HG03575 (cell line): ENCODE results near the gene INPP4A.

Source experiments
- ATAC-seq: cut with Tn5 transposase; IDR thresholded peaks from one replicate; pipeline ENCODE4 v1.9.1; 2021; ENCODE audit not compliant: unreplicated experiment, insufficient number of reproducible peaks, low FRiP score; ENCODE audit errors: extremely low read depth

Gene INPP4A

DNA sequence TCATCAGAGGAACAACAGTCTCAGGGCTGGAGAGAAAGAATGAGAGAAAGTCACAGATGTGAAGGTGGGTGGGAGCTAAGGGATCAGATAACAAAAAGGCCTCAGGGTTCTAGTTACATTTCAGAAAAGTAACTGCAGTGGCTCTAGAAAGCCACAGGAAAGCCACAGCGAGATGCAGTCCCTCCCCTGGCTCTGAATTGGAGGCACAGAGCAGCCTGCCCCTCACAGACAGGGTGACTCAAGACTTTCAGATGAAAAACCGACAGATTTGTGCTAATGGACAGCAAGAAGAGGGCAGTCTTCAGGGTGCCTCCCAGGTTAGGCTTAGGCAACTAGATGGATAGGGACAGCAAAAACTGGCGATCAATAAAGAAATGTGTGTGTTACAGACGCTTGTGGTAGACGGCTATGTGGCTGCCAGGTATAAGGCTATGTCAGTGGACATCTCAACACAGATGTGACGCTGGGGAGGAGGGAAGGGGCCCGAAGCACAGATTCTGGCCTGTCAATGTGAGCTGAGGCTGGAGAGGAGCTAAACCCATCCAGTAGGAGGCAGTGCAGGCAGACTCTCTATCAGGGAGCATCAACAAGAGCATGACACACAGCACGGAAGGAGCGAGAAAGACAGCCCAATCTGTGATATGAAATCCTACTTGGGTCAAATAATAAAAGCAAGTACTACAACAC, 189.9 kb downstream of the INPP4A start:
- ATAC-seq, result no peak

DNA sequence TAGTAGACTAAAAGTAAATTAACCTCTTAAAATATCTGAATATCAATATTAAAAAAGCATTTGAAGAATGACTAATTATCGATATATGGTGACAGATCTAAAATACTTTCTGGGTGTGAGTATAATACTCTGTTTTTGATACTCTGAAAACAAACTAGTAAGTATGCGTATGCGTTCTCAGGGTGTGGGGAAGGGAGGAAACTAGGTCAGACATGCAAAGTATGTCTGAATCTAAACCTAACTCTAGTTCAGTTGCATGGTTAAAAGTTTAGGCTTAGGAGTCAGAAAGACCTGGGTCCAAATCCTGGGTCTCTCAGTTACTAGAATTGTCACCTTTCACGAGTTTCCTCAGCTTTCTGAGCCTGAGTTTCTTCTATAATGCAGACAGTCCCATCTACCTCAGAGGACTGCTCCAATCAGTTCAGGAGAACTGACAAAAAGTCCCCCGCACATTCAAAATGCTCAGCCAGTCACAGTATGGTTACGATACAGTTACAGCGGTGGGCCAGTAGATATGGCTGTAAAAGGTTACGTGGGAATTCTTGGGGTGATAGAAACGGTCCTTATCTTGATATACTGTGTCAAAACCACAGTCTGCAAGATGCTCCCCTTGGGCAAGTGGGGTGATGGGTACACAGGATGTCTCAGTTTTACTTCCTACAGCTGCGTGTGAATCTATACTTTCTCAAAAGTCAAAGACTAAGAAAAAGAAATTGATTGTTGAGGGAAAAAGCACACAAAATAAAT, 192.9 kb downstream of the INPP4A start:
- ATAC-seq, result no peak

DNA sequence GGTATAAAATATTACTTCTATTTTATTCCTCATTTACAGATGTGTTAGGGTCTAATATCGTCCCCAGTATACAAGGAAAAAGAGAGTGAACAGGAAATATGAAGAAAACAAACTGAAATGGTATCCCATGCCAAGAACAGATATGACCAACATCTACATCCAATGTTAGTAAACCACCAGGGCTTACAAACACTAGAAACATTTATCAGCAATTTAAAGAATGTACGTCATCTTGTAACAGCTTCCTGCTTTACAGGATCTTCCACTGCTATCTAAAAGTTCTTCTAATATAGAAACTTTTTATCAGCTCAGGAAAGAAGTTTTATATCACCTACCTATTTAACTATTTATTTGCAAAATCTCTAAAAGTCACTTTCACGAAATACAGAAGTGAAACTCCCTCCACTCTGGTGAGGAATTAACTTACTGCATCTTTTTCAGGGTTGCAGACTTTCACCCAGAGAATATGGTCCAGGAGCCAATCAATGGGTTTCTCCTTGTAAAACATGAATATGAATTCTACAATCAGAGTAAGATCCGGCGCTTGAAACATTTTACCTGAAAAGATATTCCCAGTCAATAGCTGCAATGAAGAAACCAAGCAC, 198.9 kb downstream of the INPP4A start:
- ATAC-seq, result no peak
